Astrocyte (in vitro differentiated cells and primary cell): Measurements from ENCODE around the gene TET2.

Experiments used
- CTCF ChIP-seq: IDR thresholded peaks from 2 replicates; pipeline ENCODE4 v1.5.1; 2011; ENCODE audit warnings: low read depth, mild to moderate bottlenecking, inconsistent platforms, low read length, moderate library complexity; ENCODE audit not compliant: insufficient read depth
- EZH2 ChIP-seq: IDR thresholded peaks from 2 replicates; pipeline ENCODE4 v1.6.1; 2012; ENCODE audit warnings: mild to moderate bottlenecking, low read length, inconsistent platforms; ENCODE audit not compliant: insufficient read depth

DNA sequence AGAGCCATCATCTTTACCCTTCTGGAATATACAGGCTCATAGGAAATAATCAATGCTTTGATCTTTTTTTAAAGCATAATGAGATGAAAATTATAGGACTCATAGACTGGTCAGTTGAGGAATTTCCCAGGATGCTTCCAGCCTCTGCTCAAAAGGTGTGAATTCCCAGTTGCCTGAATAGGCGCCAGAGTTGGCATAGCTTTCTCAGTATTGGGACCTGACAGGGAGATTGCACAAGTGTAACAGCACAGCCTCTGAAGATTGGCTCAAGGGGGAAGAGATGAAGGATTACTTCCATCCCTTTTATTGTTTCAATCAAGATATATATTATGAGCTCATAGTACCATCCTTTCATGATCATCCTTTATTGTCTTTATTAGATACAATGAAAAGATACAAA, 17.9 kb downstream of the TET2 start:
- no peak for TF ChIP-seq CTCF
- no peak for TF ChIP-seq EZH2
